Measurements from ENCODE around the gene ELP5.

Gene ELP5

DNA sequence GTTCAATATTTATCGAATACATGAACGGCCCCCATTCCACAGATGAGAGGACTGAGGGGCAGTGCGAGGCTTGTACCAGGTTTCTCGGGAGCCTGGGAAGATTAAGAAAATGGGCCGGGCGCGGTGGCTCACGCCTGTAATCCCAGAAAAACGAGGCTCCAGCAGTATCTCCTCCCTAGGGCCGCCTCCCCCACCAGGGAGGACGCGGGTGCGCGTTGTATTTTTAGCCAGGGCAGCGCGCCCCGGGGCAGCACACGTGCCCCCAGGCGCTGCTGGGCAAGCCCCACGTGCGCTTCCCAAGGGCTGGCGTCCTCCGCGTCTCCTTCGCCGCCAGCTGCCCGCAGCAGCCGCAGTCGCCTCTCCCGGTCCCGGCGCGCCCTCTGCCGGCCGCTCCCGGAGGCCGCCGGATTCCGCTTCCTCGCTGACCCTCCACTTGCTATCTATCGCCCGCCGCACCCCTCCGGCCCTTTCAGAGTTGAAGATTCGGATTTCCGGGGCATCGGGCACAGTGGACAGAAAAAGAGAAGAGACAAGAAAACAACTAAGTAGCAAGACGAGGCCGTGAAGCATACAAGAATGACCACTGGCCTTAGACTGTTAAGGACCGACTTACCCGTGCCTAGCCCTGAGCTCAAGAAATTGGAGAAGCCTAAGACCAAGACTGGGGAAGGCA lies 44.3 kb downstream of the ELP5 start:
- Histone ChIP-seq H4K91ac (ENCODE audit: low read depth, low read length) (no peak overlapping the region), H3K79me2 (ENCODE audit: control insufficient read depth, insufficient read depth, low read length, poor library complexity) (no peaks in the 10 kb centered on the region), H3K4ac (ENCODE audit: low read depth, low read length) (no peak overlapping the region), H3K9me3 (ENCODE audit: insufficient read depth, low read depth, low read length) (peaks cover 5% of the 10 kb centered on the region), H2BK5ac (ENCODE audit: low read depth, low read length, poor library complexity) (no peak overlapping the region), H3K36me3 (ENCODE audit: control insufficient read depth in 1 of 2, insufficient read depth in 2 of 2, low read length in 2 of 2) (no peaks in the 10 kb centered on the region), H2BK12ac (ENCODE audit: low read length) (no peak overlapping the region), H3K14ac (ENCODE audit: low read length) (no peak overlapping the region), H2AK5ac (ENCODE audit: low read length) (no peak overlapping the region), H2BK120ac (ENCODE audit: insufficient read depth, low read length, poor library complexity) (no peak overlapping the region), H3K27me3 (ENCODE audit: insufficient read depth, low read length) (peaks cover 21% of the 10 kb centered on the region), H3K18ac (ENCODE audit: low read length) (no peak overlapping the region), H4K12ac (ENCODE audit: low read depth, low read length) (no peak overlapping the region), H2AFZ (ENCODE audit: insufficient read depth, low read length, poor library complexity) (no peak overlapping the region), H3K4me2 (ENCODE audit: low read length) (peak overlapping the region; percentile 45), H3K9ac (ENCODE audit: low read length) (no peak overlapping the region), H3K4me3 (ENCODE audit: low read depth, low read length) (no peak overlapping the region), H3K27ac (ENCODE audit: low read depth, low read length) (no peak overlapping the region), H3K23ac (ENCODE audit: low read length) (peak overlapping the region; percentile 29), H3K79me1 (ENCODE audit: low read length) (no peaks in the 10 kb centered on the region), H3K4me1 (ENCODE audit: control insufficient read depth in 1 of 2, insufficient read depth in 2 of 2, low read length in 2 of 2) (peaks cover 4 to 8% of the 10 kb centered on the region in 2 experiments), H4K8ac (ENCODE audit: low read depth, low read length) (no peak overlapping the region)
- DNase-seq = peak; percentile 88 to 94
- WGBS (ENCODE audit: extremely low coverage, insufficient coverage, insufficient read length) = no CpG with 5 or more reads among the region's 51 CpGs

DNA sequence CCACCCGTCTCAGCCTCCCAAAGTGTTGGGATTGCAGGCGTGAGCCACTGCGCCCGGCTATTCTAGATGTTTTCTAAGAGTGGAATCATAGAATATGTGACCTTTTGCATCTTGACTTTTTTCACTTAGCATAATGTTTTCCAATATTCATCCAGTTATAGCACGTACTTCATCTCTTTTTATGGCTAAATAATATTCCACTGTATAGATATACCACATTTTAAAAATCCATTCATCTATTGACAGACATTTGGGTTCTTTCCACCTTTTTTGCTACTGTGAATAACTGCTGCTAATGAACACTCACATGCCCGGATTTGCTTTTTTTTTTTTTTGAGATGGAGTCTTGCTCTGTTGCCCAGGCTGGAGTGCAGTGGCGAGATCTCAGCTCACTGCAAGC lies 52.2 kb downstream of the ELP5 start:
- Histone ChIP-seq H2BK12ac (ENCODE audit: low read length) (no peak overlapping the region), H3K9me3 (ENCODE audit: insufficient read depth, low read depth, low read length) (no peaks in the 10 kb centered on the region), H2AK5ac (ENCODE audit: low read length) (no peak overlapping the region), H3K4ac (ENCODE audit: low read depth, low read length) (no peak overlapping the region), H3K27ac (ENCODE audit: low read depth, low read length) (no peak overlapping the region), H4K8ac (ENCODE audit: low read depth, low read length) (no peak overlapping the region), H2BK120ac (ENCODE audit: insufficient read depth, low read length, poor library complexity) (no peak overlapping the region), H3K4me1 (ENCODE audit: control insufficient read depth in 1 of 2, insufficient read depth in 2 of 2, low read length in 2 of 2) (peaks cover 3 to 4% of the 10 kb centered on the region in 2 experiments), H3K79me1 (ENCODE audit: low read length) (peaks cover 16% of the 10 kb centered on the region), H4K12ac (ENCODE audit: low read depth, low read length) (no peak overlapping the region), H4K91ac (ENCODE audit: low read depth, low read length) (no peak overlapping the region), H3K9ac (ENCODE audit: low read length) (no peak overlapping the region), H3K4me2 (ENCODE audit: low read length) (no peak overlapping the region), H3K18ac (ENCODE audit: low read length) (no peak overlapping the region), H3K27me3 (ENCODE audit: insufficient read depth, low read length) (no peaks in the 10 kb centered on the region), H3K79me2 (ENCODE audit: control insufficient read depth, insufficient read depth, low read length, poor library complexity) (peaks cover 17% of the 10 kb centered on the region), H3K14ac (ENCODE audit: low read length) (no peak overlapping the region), H2AFZ (ENCODE audit: insufficient read depth, low read length, poor library complexity) (no peak overlapping the region), H2BK5ac (ENCODE audit: low read depth, low read length, poor library complexity) (no peak overlapping the region), H3K36me3 (ENCODE audit: control insufficient read depth in 1 of 2, insufficient read depth in 2 of 2, low read length in 2 of 2) (no peaks in the 10 kb centered on the region), H3K23ac (ENCODE audit: low read length) (no peak overlapping the region), H3K4me3 (ENCODE audit: low read depth, low read length) (no peak overlapping the region)
- DNase-seq = no peak
- no CpG with 5 or more reads among the region's 7 CpGs for WGBS (ENCODE audit: extremely low coverage, insufficient coverage, insufficient read length)

DNA sequence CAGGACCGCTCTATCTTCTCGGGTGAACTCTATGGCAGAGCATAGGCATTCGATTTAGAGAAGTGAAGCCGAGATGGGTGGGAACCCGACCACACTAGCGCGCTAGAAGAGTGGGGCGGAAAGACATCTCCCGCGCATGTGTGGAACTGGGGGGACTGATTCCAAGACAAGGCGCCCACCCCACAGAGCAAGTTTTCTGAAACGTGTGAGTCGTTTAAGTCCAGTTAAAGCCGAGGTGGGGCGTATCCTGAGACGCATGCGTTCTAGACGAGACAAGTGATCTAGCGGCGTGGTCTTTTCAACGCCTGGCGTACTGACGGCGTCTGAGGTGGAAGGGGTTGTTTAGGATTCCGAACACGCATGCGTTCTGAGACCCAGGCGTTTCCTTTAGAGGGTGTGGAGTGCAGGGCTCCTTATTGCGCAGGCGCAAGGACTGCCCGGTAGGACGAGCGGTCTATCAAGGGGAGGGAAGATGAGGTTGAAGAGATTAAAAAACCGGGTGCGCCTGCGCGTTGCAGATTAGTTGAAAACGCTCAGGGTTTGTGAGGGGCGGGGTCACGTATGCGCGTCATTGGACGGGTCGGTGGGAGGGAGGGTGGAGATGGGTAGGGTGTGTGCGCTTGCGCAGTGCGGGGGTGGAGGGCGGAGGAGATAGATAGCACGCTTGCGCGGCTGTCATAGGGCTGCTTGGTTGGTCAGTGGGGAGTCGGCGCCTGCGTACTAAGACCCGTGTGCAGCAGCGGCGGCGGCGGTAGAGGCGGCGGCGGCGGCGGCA lies 55.1 kb downstream of the ELP5 start, which contains the start of gene EIF5A:
Gene EIF5A, plus strand, starts transcription at position 718 of the 775 bp plus-strand sequence. CDS start 2,008 bp downstream, outside the sequence.
- H3K4ac ChIP-seq (ENCODE audit: low read depth, low read length) = peak within 1 kb of the TSS; percentile 80
- H3K27ac ChIP-seq (ENCODE audit: low read depth, low read length) = peak within 1 kb of the TSS; percentile 90
- H4K91ac ChIP-seq (ENCODE audit: low read depth, low read length) = peak within 1 kb of the TSS; percentile 94
- H4K12ac ChIP-seq (ENCODE audit: low read depth, low read length) = peak within 1 kb of the TSS; percentile 93
- peak within 1 kb of the TSS; percentile 99 for H3K9ac ChIP-seq (ENCODE audit: low read length)
- H3K14ac ChIP-seq (ENCODE audit: low read length) = peak within 1 kb of the TSS; percentile 97
- DNase-seq = peak; percentile 100
- peak within 1 kb of the TSS; percentile 99 for H3K4me3 ChIP-seq (ENCODE audit: low read depth, low read length)
- peaks cover 22% of the 10 kb centered on the region for H3K79me2 ChIP-seq (ENCODE audit: control insufficient read depth, insufficient read depth, low read length, poor library complexity)
- H3K18ac ChIP-seq (ENCODE audit: low read length) = peak within 1 kb of the TSS; percentile 98
- H3K4me1 ChIP-seq (ENCODE audit: control insufficient read depth in 1 of 2, insufficient read depth in 2 of 2, low read length in 2 of 2) = peaks cover 4% of the 10 kb centered on the region in 2 experiments
- peak within 1 kb of the TSS; percentile 96 for H4K8ac ChIP-seq (ENCODE audit: low read depth, low read length)
- peak within 1 kb of the TSS; percentile 89 for H2AFZ ChIP-seq (ENCODE audit: insufficient read depth, low read length, poor library complexity)
- peak within 1 kb of the TSS; percentile 95 for H2BK5ac ChIP-seq (ENCODE audit: low read depth, low read length, poor library complexity)
- H3K27me3 ChIP-seq (ENCODE audit: insufficient read depth, low read length) = no peaks in the 10 kb centered on the region
- H2BK12ac ChIP-seq (ENCODE audit: low read length) = no peak within 1 kb of the TSS
- peaks cover 18 to 24% of the 10 kb centered on the region in 2 experiments for H3K36me3 ChIP-seq (ENCODE audit: control insufficient read depth in 1 of 2, insufficient read depth in 2 of 2, low read length in 2 of 2)
- H3K9me3 ChIP-seq (ENCODE audit: insufficient read depth, low read depth, low read length) = no peaks in the 10 kb centered on the region
- peaks cover 16% of the 10 kb centered on the region for H3K79me1 ChIP-seq (ENCODE audit: low read length)
- H2AK5ac ChIP-seq (ENCODE audit: low read length) = peak within 1 kb of the TSS; percentile 98
- H2BK120ac ChIP-seq (ENCODE audit: insufficient read depth, low read length, poor library complexity) = peak within 1 kb of the TSS; percentile 82
- no CpG with 5 or more reads among the region's 64 CpGs for WGBS (ENCODE audit: extremely low coverage, insufficient coverage, insufficient read length)
- no peak within 1 kb of the TSS for H3K23ac ChIP-seq (ENCODE audit: low read length)
- peak within 1 kb of the TSS; percentile 97 for H3K4me2 ChIP-seq (ENCODE audit: low read length)

DNA sequence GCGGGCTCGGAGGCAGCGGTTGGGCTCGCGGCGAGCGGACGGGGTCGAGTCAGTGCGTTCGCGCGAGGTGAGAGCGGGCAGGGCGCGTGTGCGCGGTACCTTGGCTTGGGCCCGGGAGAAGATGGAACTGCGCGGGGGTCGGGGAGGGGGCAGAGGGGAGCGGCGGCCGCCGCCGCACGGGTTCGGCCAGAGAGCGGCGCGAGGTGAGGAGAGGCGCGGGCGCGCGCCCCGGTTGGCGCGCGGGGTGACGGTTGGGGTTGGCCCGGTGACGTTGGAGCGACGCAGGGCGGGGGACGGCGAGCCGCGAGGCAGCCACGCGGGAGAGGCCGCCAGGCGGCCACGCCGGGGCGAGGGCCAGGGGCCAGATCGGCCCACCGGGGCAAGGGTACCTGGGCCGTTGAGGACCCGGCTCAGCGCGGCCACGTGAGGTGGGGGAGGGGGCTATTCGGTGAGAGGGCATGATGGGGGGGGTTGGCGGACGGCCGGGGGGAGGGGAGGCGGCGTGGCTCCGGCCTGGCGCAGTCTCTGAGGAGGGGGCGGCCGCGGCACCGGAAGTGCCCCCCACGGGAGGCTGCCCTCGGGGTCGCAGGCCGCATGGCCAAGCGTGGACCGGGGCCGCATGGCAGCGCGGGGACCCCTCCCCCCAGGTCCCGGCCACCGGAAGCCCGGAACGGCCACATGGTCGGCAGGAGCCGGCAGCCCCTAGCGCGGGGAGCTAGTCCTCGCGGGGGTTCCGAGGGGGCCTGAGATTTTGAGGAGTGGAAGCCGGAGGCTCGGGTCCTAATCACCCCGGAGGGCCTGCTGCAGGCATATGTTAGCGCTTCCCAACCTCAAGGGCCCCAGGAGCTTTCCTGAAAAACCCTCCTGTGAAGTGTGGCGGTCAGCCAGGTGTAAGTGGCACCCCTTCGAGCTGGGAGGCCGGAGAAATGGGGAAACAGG lies 55.9 kb downstream of the ELP5 start:
- Histone ChIP-seq H3K27me3 (ENCODE audit: insufficient read depth, low read length) (no peaks in the 10 kb centered on the region), H3K79me1 (ENCODE audit: low read length) (peaks cover 16% of the 10 kb centered on the region), H4K91ac (ENCODE audit: low read depth, low read length) (peak overlapping the region; percentile 94), H3K4ac (ENCODE audit: low read depth, low read length) (peak overlapping the region; percentile 80), H3K9ac (ENCODE audit: low read length) (peak overlapping the region; percentile 99), H4K8ac (ENCODE audit: low read depth, low read length) (peak overlapping the region; percentile 96), H3K23ac (ENCODE audit: low read length) (no peak overlapping the region), H4K12ac (ENCODE audit: low read depth, low read length) (peak overlapping the region; percentile 88), H3K18ac (ENCODE audit: low read length) (peak overlapping the region; percentile 98), H2BK5ac (ENCODE audit: low read depth, low read length, poor library complexity) (peak overlapping the region; percentile 95), H2BK120ac (ENCODE audit: insufficient read depth, low read length, poor library complexity) (peak overlapping the region; percentile 82), H2BK12ac (ENCODE audit: low read length) (no peak overlapping the region), H3K4me3 (ENCODE audit: low read depth, low read length) (peak overlapping the region; percentile 99), H3K9me3 (ENCODE audit: insufficient read depth, low read depth, low read length) (no peaks in the 10 kb centered on the region), H2AK5ac (ENCODE audit: low read length) (peak overlapping the region; percentile 98), H3K4me2 (ENCODE audit: low read length) (peak overlapping the region; percentile 97), H3K79me2 (ENCODE audit: control insufficient read depth, insufficient read depth, low read length, poor library complexity) (peaks cover 22% of the 10 kb centered on the region), H2AFZ (ENCODE audit: insufficient read depth, low read length, poor library complexity) (peak overlapping the region; percentile 89), H3K36me3 (ENCODE audit: control insufficient read depth in 1 of 2, insufficient read depth in 2 of 2, low read length in 2 of 2) (peaks cover 26 to 32% of the 10 kb centered on the region in 2 experiments), H3K14ac (ENCODE audit: low read length) (peak overlapping the region; percentile 97), H3K27ac (ENCODE audit: low read depth, low read length) (peak overlapping the region; percentile 90), H3K4me1 (ENCODE audit: control insufficient read depth in 1 of 2, insufficient read depth in 2 of 2, low read length in 2 of 2) (peaks cover 4% of the 10 kb centered on the region in 2 experiments)
- no CpG with 5 or more reads among the region's 104 CpGs for WGBS (ENCODE audit: extremely low coverage, insufficient coverage, insufficient read length)
- peak in 1 of 2 donors; percentile 33 for DNase-seq

All from trophoblast cell (in vitro differentiated cells and primary cell).